ENCODE measurements around the gene UBE2V1.

Gene UBE2V1

DNA sequence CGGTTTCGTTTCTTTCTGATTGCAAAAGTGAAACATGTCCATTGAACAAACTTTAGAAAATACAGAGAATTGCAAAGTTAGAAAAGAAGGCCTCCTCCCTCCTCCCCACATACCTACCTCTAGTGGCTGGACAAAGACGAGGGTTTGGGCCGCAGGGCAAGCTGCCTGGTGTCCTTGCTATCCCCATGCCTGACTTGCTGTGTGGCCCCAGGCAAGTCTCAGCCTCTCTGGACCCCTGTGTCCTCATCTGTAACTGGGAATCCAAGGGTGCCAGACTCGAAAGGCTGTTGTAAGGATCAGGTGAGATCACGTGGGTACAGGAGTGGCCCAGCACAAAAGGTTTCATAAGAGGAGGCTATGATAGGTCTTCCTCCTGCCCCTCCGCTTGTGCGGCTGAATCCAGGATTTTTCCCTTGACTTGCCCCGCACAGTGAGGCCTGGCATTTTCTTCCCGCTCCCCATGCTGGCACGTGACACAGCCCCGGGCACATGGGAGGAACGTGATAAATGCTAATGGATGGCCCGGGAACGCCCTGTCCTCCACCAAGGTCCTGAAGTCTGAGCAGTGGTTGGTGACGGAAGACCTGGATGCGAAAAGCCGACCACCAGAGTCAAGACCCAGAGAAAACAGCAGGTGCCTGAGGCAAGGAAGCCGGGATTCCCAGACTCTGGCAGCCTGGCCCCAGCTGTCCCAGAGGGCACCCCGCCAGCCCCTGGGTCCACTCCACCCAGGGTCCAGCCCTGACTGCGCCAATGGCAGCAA lies 55.8 kb downstream of the UBE2V1 start:
- FAIRE-seq: no peak
- no peak for DNase-seq (ENCODE audit: insufficient read length, low spot score)
- TF ChIP-seq, protein P1, sequence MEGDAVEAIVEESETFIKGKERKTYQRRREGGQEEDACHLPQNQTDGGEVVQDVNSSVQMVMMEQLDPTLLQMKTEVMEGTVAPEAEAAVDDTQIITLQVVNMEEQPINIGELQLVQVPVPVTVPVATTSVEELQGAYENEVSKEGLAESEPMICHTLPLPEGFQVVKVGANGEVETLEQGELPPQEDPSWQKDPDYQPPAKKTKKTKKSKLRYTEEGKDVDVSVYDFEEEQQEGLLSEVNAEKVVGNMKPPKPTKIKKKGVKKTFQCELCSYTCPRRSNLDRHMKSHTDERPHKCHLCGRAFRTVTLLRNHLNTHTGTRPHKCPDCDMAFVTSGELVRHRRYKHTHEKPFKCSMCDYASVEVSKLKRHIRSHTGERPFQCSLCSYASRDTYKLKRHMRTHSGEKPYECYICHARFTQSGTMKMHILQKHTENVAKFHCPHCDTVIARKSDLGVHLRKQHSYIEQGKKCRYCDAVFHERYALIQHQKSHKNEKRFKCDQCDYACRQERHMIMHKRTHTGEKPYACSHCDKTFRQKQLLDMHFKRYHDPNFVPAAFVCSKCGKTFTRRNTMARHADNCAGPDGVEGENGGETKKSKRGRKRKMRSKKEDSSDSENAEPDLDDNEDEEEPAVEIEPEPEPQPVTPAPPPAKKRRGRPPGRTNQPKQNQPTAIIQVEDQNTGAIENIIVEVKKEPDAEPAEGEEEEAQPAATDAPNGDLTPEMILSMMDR (IDR thresholded peaks at IDR 0.05; ENCODE audit: insufficient read depth, missing control alignments): no peak

DNA sequence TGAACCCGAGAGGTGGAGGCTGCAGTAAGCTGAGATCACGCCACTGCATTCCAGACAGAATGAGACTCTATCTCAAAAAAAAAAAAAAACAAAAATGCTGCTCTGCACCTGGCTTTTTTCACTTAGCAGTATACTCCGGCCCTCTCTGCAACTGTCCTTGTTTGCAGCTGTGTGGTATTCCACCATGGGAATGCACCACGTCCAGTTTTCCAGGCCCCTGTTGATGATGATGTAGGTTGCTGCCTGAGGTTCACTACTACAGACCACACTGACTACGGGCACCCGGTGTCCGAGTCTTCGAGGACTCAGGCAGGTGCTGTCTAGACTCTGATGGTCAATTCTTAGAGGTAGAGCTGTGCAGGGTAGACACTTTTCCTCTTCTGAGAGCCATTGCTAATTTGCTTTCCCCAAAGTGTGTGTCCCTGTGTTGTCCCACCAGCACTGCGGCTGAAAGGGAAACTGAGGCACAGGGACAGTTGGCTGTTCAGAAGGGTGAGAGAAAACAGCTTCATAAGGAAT lies 56.5 kb downstream of the UBE2V1 start:
- no peak for FAIRE-seq
- TF ChIP-seq, protein P1 (IDR thresholded peaks at IDR 0.05; ENCODE audit: insufficient read depth, missing control alignments): no peak
- no peak for DNase-seq (ENCODE audit: insufficient read length, low spot score)

DNA sequence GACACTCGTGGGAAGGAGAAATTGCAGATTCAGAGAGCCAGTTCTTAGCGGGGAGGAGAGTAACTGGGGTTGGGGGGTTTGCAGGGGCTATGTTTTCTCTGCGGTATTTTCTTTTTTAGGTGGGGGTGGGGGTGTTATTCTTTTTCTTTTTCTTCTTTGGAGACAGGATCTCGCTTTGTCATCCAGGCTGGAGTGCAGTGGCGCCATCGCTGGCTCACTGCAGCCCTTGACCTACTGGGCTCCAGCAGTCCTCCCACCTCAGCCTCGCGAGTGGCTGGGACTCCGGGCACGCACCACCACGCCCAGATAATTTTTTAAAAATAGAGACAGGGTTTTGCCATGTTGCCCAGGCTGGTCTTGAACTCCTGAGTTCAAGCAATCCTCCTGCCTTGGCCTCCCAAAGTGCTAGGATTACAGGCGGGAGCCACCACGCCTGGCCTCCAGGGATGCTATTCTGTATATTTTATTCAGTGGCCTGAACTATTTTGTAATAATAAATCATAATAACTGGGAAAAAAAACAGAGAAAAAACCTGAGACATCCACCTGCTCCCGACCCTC lies 57.3 kb downstream of the UBE2V1 start:
- DNase-seq (ENCODE audit: insufficient read length, low spot score) (no peak), FAIRE-seq (no peak)
- TF ChIP-seq, protein P1 (IDR thresholded peaks at IDR 0.05; ENCODE audit: insufficient read depth, missing control alignments): no peak

DNA sequence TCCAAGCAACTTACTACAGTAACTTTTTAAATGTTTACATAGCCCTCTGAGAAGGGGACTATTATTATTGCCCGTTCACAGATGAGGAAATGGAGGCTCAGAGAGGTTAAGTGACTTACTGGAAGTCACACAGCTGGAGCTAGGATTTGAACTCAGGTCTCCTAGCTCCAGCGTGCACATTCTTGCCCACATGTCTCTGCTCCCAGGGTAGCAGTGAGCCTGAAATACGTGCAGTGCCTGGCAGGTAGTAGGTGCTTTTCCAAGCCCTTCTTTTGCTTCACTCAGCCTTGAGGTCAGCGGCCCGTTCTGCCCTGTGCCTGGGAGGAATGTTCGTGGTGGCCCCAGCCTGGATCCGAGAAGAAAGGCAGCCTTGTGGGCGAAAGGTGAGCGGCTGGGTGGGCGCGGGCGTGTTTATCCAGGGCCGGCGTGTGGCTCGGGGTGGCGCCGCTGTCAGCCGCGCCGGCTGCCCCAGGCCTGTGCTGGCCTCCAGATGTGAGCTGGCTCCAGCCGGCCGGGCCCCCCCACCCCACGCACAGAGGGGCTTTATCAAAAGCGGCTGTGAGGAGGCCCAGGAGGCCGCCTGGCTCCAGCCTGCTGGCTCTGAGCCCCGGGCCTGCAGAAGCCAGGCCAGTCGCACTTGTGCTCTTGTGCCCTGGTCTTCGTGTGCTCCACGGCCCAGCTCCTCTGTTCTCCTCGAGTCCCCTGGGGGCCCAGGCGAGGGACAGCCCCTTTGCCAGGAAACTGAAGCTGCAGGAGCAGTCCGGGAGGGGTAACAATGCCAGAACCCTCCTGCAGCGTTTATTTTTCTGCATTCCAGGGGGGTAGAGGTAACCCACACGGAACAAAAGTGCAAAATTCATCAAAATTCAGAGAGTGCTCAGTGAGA lies 58.1 kb downstream of the UBE2V1 start:
- TF ChIP-seq, protein P1 (IDR thresholded peaks at IDR 0.05; ENCODE audit: insufficient read depth, missing control alignments): no peak
- FAIRE-seq: no peak
- no peak for DNase-seq (ENCODE audit: insufficient read length, low spot score)

DNA sequence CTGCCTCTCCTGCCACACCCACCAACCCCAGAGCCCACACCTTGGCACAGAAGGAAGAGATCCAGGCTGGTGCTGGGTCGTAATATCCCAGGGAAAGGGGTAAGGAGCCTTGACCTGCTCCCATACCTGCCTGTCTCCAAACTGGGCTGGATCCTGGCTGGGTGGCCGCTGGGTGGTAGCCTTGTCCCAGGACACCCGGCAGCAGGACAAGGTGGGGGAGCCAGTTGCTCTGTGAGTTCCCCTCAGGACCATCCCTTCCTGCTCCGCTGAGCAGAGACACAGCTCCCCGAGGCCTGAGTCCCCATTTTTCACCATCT lies 58.8 kb downstream of the UBE2V1 start:
- FAIRE-seq (no peak), DNase-seq (ENCODE audit: insufficient read length, low spot score) (no peak)
- TF ChIP-seq, protein P1 (IDR thresholded peaks at IDR 0.05; ENCODE audit: insufficient read depth, missing control alignments): no peak

DNA sequence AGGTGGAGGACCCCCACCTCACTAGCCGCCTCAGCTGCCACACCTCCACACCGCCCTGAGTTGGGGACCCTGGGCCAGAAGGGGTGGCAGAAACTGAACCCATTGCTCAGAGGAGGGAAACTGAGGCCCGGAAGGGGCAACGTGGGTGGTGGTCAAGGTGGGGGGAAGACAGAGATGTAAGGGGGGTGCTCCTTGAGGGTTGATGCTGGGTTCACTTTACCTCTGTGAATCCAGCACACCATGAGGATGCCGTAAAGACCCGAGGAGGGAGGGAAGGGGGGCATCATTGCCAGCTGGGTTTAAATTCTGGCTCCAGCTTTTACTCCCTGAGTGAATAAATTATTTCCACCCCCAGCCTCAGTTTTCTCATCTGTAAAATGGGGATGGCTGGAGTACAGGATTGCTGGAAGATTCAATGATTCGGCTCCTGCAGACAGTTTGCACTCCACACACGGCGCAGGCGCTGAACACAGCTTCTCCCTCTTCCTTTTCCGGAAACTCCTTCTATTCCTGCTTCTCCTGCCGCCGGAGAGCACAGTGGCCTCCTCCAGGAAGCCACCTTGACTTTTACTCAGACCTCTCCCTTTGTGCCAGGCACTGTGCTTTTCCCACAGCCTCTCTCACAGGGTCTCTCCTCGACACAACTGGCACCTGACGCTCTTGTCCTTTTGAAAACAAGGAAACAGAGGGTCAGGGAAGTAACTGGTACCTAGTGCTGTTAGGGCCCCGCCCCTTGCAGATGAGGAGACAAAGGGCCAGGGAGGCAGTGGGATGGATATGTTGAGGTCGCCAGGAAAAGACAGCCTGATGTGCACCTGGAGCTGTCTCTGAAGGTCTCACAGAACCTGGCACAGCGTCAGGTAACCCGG lies 59.4 kb downstream of the UBE2V1 start:
- TF ChIP-seq, protein P1 (IDR thresholded peaks at IDR 0.05; ENCODE audit: insufficient read depth, missing control alignments): no peak
- FAIRE-seq (no peak), DNase-seq (ENCODE audit: insufficient read length, low spot score) (no peak)

Data from D721Med (cell line).